K562 (cell line): ENCODE results near the gene MKRN1. TPM values are rescaled to one million over a fixed set of nuclear protein-coding genes. Genes with fewer than 3 reads are reported as not detected.

Experiments used
- ASH1L ChIP-seq: fragments of 450-650 bp; IDR thresholded peaks from 2 replicates; pipeline ENCODE4 v1.6.1; 2018; ENCODE audit warnings: borderline replicate concordance, mild to moderate bottlenecking, low read depth; ENCODE audit not compliant: partially characterized antibody
- BRD9 ChIP-seq: fragments of 450-650 bp; IDR thresholded peaks from 2 replicates; pipeline ENCODE4 v1.6.1; 2018; ENCODE audit warnings: low read depth; ENCODE audit not compliant: partially characterized antibody
- FOS ChIP-seq: IDR thresholded peaks from 3 replicates; pipeline ENCODE4 v1.6.1; 2011; ENCODE audit not compliant: insufficient read length; ENCODE audit errors: extremely low read depth
- RREB1 ChIP-seq: fragments of 250-450 bp; sonication (Bioruptor Pico); IDR thresholded peaks from 2 replicates; pipeline ENCODE4 v1.4.0; 2020
- SOX6 ChIP-seq: fragments of 450-650 bp; IDR thresholded peaks from 2 replicates; pipeline ENCODE4 v1.6.1; 2014; ENCODE audit warnings: mild to moderate bottlenecking
- STAT5B ChIP-seq: fragments of 250-450 bp; sonication (Bioruptor Pico); IDR thresholded peaks from 2 replicates; pipeline ENCODE4 v1.8.0; 2021; ENCODE audit warnings: mild to moderate bottlenecking, inconsistent platforms
- TBP ChIP-seq: optimal IDR thresholded peaks from 2 replicates; pipeline ENCODE3; 2011; ENCODE audit warnings: low read depth, low read length, improper control_type of control experiment
- polyA plus RNA-seq, 8 experiments: library from polyadenylated mRNA; depleted of rRNA in 4 of 8; stranded (reverse) in 5 of 8; unstranded in 3 of 8; fragments of >200 nt; fragmentation: Nextera tagmentation in 2 of 8; fragmentation: Illumina TruSeq in 1 of 8; extraction: Ambion mirVana in 2 of 8; extraction: Trizol in 1 of 8; gene quantifications; 2 replicates each; pipeline versions ENCODE4 v1.2.1 to v1.2.3, GENCODE V29; 2011 to 2014; ENCODE audit warnings: inconsistent platforms in 1 of 8, missing spikeins in 1 of 8
- total RNA-seq, 7 experiments: library from RNA; depleted of rRNA in 6 of 7; stranded (reverse); fragments of >200 nt in 6 of 7; fragmentation: Illumina TruSeq in 2 of 7; extraction: Trizol in 2 of 7; gene quantifications; 2 replicates each; pipeline versions ENCODE4 v1.2.1 to v1.2.3, GENCODE V29; 2011 to 2021; ENCODE audit warnings: low replicate concordance in 1 of 7

The MKRN1 gene
- total and polyA plus RNA-seq, 9 of the 15 experiments (the other 6 are each of a cell fraction or from before 2014, with no cell fraction given) = 30.5 to 90.3 (median 76.0) TPM

- TF ChIP-seq ASH1L (no peak), STAT5B (CRISPR knock-in tag) (no peak), FOS (no peak), SOX6 (no peak), RREB1 (CRISPR knock-in tag) (no peak), TBP (no peak), BRD9 (no peak)
Observed at GRCh38 chr7:140521421-140521820, 42.1 kb upstream of the MKRN1 start (continued).
